ENCODE measurements around the gene NSD2.

NSD2 gene

DNA sequence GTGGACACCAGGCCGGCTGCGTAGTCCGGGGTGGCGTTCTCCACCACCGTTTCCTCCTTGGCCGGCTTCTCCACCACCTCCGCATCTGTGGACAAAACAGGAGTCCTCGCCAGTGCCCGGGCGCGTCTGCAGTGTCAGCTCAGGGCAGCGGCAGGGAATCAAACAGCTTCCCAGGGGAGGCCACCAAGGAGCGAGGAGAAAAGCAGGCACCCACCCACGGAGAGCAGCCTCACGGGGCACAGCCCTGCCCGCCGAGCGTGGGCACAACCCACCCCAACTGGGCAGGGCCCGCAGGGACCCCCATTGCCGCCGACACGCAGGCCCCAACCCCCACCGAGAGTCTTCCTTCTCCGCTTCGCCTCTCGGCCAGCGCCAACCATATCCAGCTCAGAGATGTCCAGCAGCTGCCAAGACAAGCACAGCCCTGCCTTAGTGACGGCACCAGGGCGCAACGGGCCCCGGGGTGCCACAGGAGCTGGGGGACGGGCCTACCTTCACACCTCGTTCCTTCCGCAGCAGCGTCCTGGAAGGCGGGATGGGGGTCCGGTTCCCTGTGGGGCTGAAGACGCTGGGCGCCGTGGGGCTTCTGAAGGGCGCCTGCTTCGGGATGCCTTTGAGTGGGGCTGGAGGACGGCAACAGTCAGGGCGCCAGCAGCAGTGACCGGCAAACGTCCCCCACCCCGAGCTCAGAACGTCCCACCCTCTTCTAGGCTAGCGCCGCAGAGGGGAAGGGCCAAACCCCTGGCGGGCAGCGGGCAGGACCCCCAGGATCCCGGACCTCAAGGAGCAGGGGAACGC is 114.8 kb downstream of the NSD2 start:
- TF ChIP-seq, protein P1, sequence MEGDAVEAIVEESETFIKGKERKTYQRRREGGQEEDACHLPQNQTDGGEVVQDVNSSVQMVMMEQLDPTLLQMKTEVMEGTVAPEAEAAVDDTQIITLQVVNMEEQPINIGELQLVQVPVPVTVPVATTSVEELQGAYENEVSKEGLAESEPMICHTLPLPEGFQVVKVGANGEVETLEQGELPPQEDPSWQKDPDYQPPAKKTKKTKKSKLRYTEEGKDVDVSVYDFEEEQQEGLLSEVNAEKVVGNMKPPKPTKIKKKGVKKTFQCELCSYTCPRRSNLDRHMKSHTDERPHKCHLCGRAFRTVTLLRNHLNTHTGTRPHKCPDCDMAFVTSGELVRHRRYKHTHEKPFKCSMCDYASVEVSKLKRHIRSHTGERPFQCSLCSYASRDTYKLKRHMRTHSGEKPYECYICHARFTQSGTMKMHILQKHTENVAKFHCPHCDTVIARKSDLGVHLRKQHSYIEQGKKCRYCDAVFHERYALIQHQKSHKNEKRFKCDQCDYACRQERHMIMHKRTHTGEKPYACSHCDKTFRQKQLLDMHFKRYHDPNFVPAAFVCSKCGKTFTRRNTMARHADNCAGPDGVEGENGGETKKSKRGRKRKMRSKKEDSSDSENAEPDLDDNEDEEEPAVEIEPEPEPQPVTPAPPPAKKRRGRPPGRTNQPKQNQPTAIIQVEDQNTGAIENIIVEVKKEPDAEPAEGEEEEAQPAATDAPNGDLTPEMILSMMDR (IDR thresholded peaks at IDR 0.05; ENCODE audit: low read depth, low read length): no peak
- no peak overlapping the region for H3K4me3 ChIP-seq (replicated peaks in 1 of 2; ENCODE audit: low read depth in 2 of 2, low read length in 2 of 2)
- DNase-seq (ENCODE audit: low read depth in 2 of 2): no peak

DNA sequence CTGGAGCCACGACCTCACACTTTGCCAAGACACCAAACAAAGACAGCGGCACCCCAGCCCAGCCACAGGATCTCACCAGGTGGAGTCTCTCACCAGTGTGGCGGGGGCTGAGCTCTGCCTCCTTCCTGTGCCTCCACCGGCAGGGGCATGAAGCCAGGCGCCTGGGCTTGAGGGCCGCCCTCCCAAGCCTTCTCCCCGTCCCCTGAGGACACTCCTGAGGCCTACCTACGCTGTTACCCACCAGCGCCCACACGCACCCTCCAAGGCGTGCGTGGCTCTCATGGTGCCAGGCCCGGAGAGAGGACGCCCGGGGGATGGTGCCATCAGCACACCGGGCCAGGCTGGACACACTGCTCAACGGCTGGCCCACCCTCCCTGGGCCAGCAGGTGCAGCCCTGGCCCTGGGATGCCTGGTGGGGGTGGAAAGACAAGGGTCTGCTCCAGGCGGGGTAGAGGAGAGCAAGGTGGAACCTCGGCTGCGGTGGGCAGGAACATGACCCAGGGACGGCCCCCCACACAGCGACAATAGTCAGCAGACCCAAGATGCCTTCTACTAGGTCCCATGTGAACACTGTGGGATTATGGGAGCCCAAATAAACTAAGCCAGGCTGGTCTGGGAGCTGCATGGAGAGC is 115.5 kb downstream of the NSD2 start:
- DNase-seq (ENCODE audit: low read depth in 2 of 2): no peak
- TF ChIP-seq, protein P1 (IDR thresholded peaks at IDR 0.05; ENCODE audit: low read depth, low read length): no peak

DNA sequence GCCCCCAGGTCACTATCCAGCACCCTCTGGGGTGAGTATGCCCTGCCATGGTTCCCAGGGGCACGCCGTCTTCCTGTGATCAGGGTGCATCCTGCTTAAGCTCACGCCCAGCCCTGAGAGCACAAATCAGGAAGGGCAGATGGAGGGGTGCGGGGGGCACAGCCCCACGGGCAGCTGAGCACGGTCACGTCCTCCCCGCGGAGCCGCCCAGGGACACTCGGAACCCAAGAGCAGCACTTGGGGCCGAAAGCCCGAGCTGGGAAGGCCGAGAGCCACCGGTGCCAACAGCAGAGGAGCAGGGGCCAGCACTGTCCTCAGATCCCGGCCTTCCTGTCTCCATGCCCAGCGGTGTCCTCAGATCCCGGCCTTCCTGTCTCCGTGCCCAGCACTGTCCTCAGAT is 116.1 kb downstream of the NSD2 start:
- TF ChIP-seq, protein P1 (IDR thresholded peaks at IDR 0.05; ENCODE audit: low read depth, low read length): no peak
- no peak overlapping the region for H3K4me3 ChIP-seq (replicated peaks in 1 of 2; ENCODE audit: low read depth in 2 of 2, low read length in 2 of 2)
- DNase-seq (ENCODE audit: low read depth in 2 of 2): no peak

More for the DNA sequence above, 115.5 kb downstream of the NSD2 start:
- no peak overlapping the region for H3K4me3 ChIP-seq (replicated peaks in 1 of 2; ENCODE audit: low read depth in 2 of 2, low read length in 2 of 2)

DNA sequence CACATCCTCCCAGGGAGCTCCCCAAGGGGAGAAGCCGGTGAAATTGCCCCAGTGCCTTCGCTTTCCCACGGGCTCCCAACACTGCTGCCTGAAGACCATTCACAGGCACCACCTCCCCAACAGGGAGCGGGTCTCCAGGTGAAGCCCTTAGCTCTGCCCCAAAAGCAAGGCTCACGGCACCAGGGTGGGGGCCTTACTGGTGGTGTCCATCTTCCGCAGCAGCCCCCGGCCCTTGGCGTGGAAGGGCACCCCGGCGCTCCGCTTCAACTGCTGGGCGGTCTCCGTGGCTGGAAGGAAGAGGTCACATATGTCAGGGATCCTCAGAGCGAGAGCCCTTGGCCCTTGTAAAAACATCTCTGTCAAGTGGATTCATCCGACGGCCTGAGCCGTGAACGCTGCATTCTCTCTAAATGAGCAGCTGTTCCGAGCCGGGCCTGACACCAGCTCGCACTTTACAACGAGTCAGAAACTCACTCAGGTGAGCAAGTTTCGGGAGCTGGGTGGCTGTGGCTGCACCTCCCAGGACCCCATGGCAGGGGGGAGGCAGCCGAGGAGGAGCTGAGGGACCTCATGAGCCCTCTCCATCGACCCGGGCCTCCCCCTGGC is 116.6 kb downstream of the NSD2 start:
- DNase-seq (ENCODE audit: low read depth in 2 of 2): no peak
- TF ChIP-seq, protein P1 (IDR thresholded peaks at IDR 0.05; ENCODE audit: low read depth, low read length): no peak
- no peak overlapping the region for H3K4me3 ChIP-seq (replicated peaks in 1 of 2; ENCODE audit: low read depth in 2 of 2, low read length in 2 of 2)

DNA sequence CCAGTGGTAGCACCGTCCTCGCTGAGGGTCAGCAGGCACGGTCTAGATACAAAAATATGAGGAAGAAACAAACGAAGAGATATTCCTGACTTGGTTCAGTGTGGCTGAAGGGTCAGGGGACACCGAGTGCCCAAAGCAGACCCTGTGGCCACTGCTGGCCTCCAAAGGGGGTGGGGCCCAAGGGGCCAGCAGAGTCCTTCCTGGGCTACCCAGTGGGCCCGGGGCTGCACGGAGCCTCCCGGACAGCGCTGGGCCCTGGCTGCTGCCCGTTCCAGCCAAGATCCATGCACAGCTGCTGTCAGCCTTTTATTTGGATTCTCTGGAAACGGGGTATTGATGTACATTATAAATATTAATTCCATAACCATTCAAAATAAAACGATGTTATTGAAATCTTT is 117.1 kb downstream of the NSD2 start:
- no peak for DNase-seq (ENCODE audit: low read depth in 2 of 2)
- TF ChIP-seq, protein P1 (IDR thresholded peaks at IDR 0.05; ENCODE audit: low read depth, low read length): no peak

DNA sequence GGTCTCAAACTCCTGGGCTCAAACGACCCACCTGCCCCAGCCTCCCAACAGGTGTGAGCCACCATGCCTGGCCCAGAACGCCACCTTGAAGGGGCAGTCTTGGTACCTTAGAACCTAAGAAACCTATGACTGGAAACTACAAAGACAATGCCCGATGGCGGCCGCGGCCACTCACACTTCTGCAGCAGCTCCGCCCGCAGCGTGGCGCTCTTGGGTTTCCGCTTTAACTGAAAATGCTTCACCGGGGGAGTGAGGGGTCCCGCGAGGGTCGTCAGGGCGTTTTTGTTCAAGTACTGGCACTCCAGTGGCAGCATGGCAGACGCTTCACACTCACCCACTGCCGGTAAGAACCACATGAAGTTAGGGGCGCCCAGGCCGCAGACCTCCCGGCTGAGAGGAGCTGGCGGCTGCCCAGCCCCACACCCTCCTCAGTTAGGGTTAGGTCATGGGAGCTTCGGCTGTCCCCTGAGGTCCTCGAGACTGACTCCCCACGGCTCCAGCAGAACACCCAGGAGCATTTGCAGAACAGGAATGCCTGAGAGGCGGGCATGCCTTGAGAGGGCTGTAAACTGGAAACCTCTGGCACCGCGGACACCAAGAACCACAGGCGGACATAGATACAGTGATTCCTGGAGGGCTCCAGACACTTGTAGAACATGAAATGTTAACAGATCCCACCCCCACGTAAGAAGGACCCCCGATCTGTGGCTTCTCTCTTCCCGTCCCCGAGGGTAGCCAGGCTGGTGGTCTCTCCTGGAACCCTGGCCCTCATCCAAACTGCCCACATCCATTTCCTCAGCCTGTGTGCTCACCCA is 118.5 kb downstream of the NSD2 start:
- TF ChIP-seq, protein P1 (IDR thresholded peaks at IDR 0.05; ENCODE audit: low read depth, low read length): no peak
- H3K4me3 ChIP-seq (replicated peaks in 1 of 2; ENCODE audit: low read depth in 2 of 2, low read length in 2 of 2): no peak overlapping the region
- no peak for DNase-seq (ENCODE audit: low read depth in 2 of 2)

More for the DNA sequence above, 117.1 kb downstream of the NSD2 start:
- no peak overlapping the region for H3K4me3 ChIP-seq (replicated peaks in 1 of 2; ENCODE audit: low read depth in 2 of 2, low read length in 2 of 2)
